GM19240 (cell line): ENCODE measurements around the gene CSAD.

Experiments used
- DNase-seq: peaks from one replicate; pipeline ENCODE4 v3.0.0; 2011; ENCODE audit warnings: low spot score; ENCODE audit not compliant: insufficient read length

The CSAD gene, protein sequence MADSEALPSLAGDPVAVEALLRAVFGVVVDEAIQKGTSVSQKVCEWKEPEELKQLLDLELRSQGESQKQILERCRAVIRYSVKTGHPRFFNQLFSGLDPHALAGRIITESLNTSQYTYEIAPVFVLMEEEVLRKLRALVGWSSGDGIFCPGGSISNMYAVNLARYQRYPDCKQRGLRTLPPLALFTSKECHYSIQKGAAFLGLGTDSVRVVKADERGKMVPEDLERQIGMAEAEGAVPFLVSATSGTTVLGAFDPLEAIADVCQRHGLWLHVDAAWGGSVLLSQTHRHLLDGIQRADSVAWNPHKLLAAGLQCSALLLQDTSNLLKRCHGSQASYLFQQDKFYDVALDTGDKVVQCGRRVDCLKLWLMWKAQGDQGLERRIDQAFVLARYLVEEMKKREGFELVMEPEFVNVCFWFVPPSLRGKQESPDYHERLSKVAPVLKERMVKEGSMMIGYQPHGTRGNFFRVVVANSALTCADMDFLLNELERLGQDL

GRCh38 chr12:53180220-53180930, at the start of gene CSAD, which contains the start of gene ZNF740:
Gene CSAD, minus strand, starts transcription at chr12:53180925. Its CDS starts 7,455 bp downstream, at chr12:53173470.
Gene ZNF740, plus strand, starts transcription at chr12:53180722. Its CDS starts 1,262 bp downstream, at chr12:53181984.
- DNase-seq = peak; percentile 99

- no peak for DNase-seq
Measured at GRCh38 chr12:53230108-53230845, 49.6 kb upstream of the CSAD start.

- no peak for DNase-seq
Measured at GRCh38 chr12:53229454-53229853, 48.7 kb upstream of the CSAD start.

DNA sequence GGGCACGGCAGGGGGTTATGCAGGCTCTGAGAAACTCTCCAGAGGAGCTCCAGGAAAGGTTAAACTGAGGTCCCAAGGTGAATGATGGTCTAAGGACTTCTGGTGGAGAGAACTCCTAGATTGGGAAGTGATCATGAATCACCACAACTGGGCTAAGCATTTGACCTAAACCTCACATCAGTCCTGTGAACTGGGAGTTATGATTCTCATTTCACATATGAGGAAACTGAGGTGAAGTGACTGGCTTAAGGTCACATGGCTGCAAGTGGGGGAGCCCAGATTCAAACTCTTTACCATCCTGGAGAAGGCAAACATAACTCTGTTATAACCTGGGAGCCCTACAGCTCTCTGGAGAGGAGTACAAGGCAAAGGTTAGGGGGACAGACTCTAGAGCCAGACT, 47.1 kb upstream of the CSAD start:
- no peak for DNase-seq

DNA sequence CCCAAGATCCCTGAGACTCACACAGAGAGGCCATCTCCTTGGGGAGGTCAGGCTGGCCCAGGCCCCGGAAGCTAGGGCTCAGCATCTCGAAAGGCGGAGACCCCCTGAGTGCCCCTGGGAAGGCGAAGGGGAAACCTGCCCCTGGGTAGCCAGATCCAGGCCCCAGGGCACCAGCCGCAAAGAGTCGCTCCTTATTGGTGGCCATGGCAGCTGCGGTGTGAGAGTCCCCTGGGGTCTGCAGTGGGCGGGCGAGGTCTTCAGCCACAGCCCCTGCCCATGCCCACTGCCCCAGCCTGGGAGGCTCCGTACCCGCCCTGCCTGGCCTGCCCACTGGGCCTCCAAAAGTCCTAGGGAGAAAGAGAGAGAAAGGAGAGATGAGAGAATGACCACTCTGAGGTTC, 46.6 kb upstream of the CSAD start:
- no peak for DNase-seq

DNA sequence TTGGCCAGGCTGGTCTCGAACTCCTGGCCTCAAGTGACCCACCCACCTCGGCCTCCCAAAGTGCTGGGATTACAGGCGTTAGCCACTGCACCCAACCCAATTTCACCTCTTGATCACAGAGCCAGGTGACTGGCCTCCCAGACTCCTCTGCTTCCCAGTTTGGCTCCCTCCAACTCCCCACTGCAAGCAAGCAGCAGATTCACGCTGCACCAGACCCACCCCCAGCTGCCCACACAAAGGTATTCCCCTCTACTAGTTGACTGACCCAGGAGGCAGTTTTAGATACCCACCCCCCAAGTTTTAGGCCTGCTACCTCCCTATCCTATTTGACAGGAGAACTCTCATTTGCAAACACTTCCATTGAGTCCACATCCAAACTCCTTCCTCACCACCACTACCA, 46.1 kb upstream of the CSAD start:
- no peak for DNase-seq

DNA sequence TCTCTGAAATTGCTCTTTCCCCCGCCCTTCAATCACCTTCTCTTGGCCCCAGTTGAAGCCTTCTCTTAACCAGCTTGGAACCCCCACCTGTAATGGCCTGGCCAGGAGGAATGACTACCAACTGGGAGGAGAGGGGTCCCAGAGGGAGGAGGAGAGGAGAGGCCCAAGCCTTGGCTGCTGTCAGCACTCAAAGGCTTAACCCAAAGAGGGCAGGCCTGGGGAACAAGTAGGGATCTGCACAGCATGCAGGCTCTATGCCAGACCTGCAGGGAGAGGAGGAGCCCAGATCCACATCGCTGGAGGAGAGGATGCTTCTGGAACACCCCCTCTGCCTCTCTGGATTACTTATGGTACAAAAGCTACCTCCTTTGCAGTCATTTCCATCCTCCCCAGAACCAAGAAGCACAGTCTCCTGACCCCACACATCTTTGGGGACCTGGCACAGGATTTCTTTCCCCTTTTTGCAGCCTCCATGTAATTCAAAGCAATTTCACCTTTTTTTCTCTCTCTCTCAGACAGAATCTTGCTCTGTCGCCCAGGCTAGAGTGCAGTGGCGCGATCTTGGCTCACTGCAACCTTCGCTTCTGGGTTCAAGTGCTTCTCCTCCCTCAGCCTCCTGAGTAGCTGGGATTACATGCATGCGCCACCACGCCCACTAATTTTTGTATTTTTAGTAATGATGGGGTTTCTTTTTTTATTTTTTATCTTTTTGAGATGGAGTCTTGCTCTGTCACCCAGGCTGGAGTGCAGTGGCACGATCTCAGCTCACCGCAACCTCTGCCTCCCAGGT, 45.1 kb upstream of the CSAD start:
- DNase-seq = no peak

DNA sequence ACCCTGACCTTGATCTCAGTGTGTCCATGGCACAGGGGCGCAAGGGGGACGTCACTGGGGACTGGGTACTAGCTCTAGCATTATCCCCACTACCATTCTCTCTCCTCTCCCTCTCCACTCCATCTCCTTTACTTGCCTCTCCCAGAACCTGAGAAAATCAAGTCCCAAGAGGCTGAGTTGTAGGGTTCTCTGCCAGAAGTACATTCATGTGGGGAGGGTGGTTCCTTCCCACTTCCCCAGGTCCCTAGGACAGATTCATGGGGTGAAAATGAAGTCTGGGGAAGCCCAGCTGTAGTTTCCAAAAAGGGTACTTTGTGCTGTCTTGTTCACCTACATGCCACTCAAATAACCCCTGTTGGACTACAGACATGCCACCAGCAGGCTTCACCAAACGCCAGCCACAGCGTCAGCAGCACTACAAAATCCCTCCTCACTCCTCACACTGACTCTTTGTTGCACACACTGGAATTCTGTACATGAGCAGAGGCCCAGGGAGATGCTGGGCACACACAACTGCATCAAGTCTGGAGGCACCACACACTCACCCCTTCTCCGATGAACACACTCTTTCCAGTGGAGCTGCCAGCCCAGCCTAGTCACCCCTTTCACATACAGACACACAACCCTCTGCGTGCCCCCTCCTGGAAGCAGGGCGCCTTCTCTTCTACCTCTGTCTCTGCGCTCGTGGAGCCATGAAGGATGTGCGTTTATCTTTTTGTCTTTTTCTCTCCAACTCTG, 44.3 kb upstream of the CSAD start:
- no peak for DNase-seq

DNA sequence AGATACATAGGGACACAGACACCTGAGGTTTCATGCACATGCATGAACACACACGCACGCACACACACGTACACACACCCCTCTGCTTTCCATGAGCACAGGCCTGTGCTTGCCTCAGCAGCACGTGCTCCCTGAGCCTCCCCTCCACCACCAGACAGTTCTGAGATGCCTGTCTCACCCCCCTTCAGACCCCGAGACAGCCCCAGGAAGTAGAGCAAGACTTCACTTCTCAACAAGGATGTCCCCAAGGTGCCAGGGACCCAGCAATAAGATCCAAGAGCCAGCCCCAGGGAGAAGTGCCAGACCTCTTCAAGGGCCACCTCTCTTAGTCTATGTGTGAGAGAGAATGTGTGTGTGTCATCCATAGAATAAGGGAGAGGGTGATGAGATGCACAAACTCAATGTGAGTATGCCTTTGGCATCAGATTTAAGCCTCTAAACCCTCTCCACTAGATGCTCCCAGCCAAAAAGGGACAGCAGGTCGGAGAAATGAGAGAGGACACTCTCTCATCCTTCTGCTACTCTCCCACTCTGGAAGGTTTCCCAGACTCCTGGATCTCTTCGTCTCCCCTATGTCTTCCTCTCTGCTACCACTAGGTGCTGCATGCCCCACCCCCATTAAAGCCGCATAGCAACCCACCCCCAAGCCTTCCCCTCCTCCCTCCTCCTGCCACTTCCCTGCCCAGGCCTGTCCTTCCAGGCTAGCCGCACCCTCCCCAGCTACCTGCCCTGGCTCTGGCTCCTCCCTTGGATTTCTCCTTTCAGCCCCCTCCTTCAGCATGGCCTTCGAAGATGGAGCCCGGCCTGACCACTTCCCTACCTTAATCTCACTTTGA, 43.6 kb upstream of the CSAD start:
- no peak for DNase-seq

DNA sequence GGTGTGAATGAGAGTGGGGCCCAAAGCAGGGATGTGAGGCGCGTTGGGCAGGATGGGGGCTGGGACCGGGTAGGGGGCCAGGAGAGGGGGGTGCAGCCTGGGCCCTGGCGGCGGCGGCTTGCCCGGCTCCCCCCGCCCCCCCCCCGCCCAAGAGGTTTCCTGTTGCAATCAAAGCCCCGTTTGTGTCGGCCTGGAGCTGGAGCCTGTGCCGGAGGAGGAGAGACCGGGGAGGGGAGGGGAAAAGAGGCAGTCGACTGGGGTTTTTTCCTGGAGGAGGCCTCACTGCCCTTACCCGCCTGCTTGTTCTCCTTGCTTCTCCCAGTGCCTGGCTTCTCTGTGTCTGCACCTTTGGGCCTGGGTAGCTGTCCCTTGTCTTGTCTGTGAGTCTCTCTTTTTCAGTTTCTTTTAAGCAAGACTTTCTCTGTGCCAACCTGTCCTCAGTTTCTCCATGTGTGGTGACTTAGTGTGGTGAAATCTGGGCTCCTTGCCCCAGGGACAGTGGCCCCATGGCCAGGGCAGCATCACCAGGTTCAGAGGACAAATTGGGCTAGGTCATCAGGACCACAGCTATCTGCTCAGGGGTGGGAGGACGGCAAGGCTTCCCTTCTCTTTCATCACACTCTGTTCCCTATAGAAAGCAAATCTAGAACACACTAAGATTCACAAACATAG, 42.8 kb upstream of the CSAD start:
- DNase-seq = no peak

- DNase-seq = no peak
Measured at GRCh38 chr12:53222806-53223261, 42.1 kb upstream of the CSAD start.

DNA sequence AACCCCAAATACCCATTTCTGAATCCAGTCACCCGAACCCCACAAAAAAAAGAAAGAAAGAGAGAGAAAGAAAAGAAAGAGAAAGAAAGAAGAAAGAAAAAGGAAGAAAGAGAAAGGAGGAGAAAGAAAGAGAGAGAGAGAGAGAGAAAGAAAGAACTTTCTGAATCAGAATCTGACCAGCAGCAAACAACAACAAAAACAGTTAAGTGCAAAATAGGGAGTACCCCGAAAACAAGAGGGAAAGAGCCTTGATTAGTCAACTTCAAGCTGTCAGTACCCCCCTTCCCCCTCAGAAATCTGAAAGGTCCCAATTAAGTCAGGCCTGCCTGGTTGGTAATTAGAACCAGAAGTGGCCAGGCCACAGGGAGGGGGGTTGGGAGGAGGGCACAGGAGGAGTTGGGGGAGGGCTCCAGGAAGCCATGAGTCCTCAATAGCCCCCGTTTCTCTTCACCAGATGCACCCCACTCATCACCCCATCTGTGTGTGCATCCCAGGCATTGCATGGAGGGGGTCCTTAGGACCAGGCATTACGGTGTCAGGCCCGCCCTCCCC, 41.5 kb upstream of the CSAD start:
- DNase-seq = no peak

- DNase-seq = no peak
Measured at GRCh38 chr12:53221203-53222080, 40.7 kb upstream of the CSAD start.

- peak; percentile 84 for DNase-seq
Measured at GRCh38 chr12:53220694-53221202, 40.0 kb upstream of the CSAD start.

GRCh38 chr12:53219956-53220693, 39.4 kb upstream of the CSAD start:
- peak; percentile 66 for DNase-seq

DNA sequence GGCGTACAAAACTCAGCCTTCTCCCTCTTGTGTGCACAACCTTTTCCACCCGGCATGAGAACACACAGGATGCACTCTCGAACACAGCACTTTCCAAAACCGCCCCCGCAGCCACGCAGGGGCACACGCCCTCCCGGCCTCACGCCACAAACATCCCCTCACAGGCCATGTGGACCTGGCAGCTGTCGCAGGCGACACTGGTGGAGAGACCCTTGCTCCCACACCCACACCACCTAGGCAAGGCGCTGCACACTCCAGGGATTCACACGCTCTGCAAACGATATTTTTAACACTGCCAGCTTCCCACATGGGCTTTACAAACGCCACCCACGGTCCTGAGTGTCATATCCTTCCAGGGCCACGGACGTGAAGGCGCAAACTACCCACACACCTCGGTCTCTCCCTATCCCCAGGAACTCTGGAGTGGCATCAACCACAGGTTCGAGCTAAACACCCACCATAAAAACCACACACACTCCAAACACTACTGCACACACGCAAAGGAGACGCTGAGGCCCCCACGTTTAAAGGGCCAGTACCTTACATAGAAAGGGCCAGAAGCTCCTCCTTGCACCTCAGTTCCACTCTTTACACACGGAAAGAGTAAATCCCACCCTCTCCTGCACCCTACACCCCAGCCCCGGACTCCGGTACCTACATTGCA, 38.7 kb upstream of the CSAD start:
- peak; percentile 46 for DNase-seq
